ENCODE measurements around the gene CSN3. TPM values are rescaled to one million over a fixed set of nuclear protein-coding genes. Genes with fewer than 3 reads are reported as not detected.
"Not testable (repeated sequence)": the region's sequence is repeated elsewhere in the genome, so short reads cannot be mapped to it uniquely, and the experiment has no call there.

The CSN3 gene
- total RNA-seq (not detected), total RNA-seq (0 to 0.12 reads per million in 2 donors)

GRCh38 chr4:70242297-70242696, at the start of gene CSN3:
TSS of gene CSN3 (plus strand) at chr4:70242597. CDS start at chr4:70244820, 2,223 bp downstream.
- not testable (repeated sequence) for H3K36me3 Mint-ChIP-seq (ENCODE audit: low read depth); DNase-seq; H3K27ac Mint-ChIP-seq; ATAC-seq; H3K4me1 Mint-ChIP-seq; H3K4me3 Mint-ChIP-seq; H3K9me3 ChIP-seq (ENCODE audit: control insufficient read depth, low read length, poor library complexity, severe bottlenecking); H3K27me3 Mint-ChIP-seq

- ATAC-seq, result no peak
- H3K27ac Mint-ChIP-seq, result no peak overlapping the region
These were observed 49.5 kb upstream of the CSN3 start for GRCh38 chr4:70192895-70193294.

GRCh38 chr4:70195425-70195824, 47.0 kb upstream of the CSN3 start, which contains the start of gene ODAM:
TSS of gene ODAM (plus strand) at chr4:70195725. CDS start at chr4:70196544, 819 bp downstream.
- no peaks in the 10 kb centered on the region for H3K9me3 ChIP-seq (ENCODE audit: control insufficient read depth, low read length, poor library complexity, severe bottlenecking)
- Mint-ChIP-seq H3K4me1 (no peaks in the 10 kb centered on the region), H3K27me3 (no peaks in the 10 kb centered on the region), H3K27ac (no peak within 1 kb of the TSS), H3K36me3 (ENCODE audit: low read depth) (no peaks in the 10 kb centered on the region), H3K4me3 (no peak within 1 kb of the TSS)
- no peak for ATAC-seq
- no peak for DNase-seq

More at GRCh38 chr4:70192895-70193294, 49.5 kb upstream of the CSN3 start:
- Mint-ChIP-seq H3K27me3 (no peaks in the 10 kb centered on the region), H3K36me3 (ENCODE audit: low read depth) (no peaks in the 10 kb centered on the region), H3K4me1 (no peaks in the 10 kb centered on the region), H3K4me3 (no peak overlapping the region)
- no peaks in the 10 kb centered on the region for H3K9me3 ChIP-seq (ENCODE audit: control insufficient read depth, low read length, poor library complexity, severe bottlenecking)
- no peak for DNase-seq

GRCh38 chr4:70196857-70197256, 45.5 kb upstream of the CSN3 start:
- H3K4me1 Mint-ChIP-seq, result no peaks in the 10 kb centered on the region
- H3K4me3 Mint-ChIP-seq, result no peak overlapping the region
- no peak overlapping the region for H3K27ac Mint-ChIP-seq
- H3K36me3 Mint-ChIP-seq (ENCODE audit: low read depth), result no peaks in the 10 kb centered on the region
- DNase-seq, result no peak
- no peaks in the 10 kb centered on the region for H3K27me3 Mint-ChIP-seq
- no peak for ATAC-seq
- no peaks in the 10 kb centered on the region for H3K9me3 ChIP-seq (ENCODE audit: control insufficient read depth, low read length, poor library complexity, severe bottlenecking)

GRCh38 chr4:70197842-70198241, 44.6 kb upstream of the CSN3 start:
- H3K36me3 Mint-ChIP-seq (ENCODE audit: low read depth), result no peaks in the 10 kb centered on the region
- ATAC-seq (no peak), DNase-seq (no peak)
- no peak overlapping the region for H3K27ac Mint-ChIP-seq
- no peak overlapping the region for H3K4me3 Mint-ChIP-seq
- no peaks in the 10 kb centered on the region for H3K9me3 ChIP-seq (ENCODE audit: control insufficient read depth, low read length, poor library complexity, severe bottlenecking)
- H3K27me3 Mint-ChIP-seq, result no peaks in the 10 kb centered on the region
- no peaks in the 10 kb centered on the region for H3K4me1 Mint-ChIP-seq

- H3K4me3 Mint-ChIP-seq, result no peak overlapping the region
- ATAC-seq, result no peak
- H3K27me3 Mint-ChIP-seq, result no peaks in the 10 kb centered on the region
- no peak overlapping the region for H3K27ac Mint-ChIP-seq
- DNase-seq, result no peak
- no peaks in the 10 kb centered on the region for H3K4me1 Mint-ChIP-seq
- H3K9me3 ChIP-seq (ENCODE audit: control insufficient read depth, low read length, poor library complexity, severe bottlenecking), result no peaks in the 10 kb centered on the region
- no peaks in the 10 kb centered on the region for H3K36me3 Mint-ChIP-seq (ENCODE audit: low read depth)
These were observed 38.8 kb upstream of the CSN3 start for GRCh38 chr4:70203601-70204000.

GRCh38 chr4:70212752-70213151, 29.6 kb upstream of the CSN3 start:
- H3K4me1 Mint-ChIP-seq; DNase-seq; H3K4me3 Mint-ChIP-seq; H3K9me3 ChIP-seq (ENCODE audit: control insufficient read depth, low read length, poor library complexity, severe bottlenecking); H3K27ac Mint-ChIP-seq; ATAC-seq; H3K27me3 Mint-ChIP-seq; H3K36me3 Mint-ChIP-seq (ENCODE audit: low read depth): not testable (repeated sequence)

GRCh38 chr4:70216109-70216508, 26.3 kb upstream of the CSN3 start:
- DNase-seq; H3K9me3 ChIP-seq (ENCODE audit: control insufficient read depth, low read length, poor library complexity, severe bottlenecking); H3K36me3 Mint-ChIP-seq (ENCODE audit: low read depth); ATAC-seq; H3K4me1 Mint-ChIP-seq; H3K27ac Mint-ChIP-seq; H3K27me3 Mint-ChIP-seq; H3K4me3 Mint-ChIP-seq: not testable (repeated sequence)

GRCh38 chr4:70216550-70216949, 25.8 kb upstream of the CSN3 start:
- not testable (repeated sequence) for H3K27ac Mint-ChIP-seq; H3K27me3 Mint-ChIP-seq; H3K36me3 Mint-ChIP-seq (ENCODE audit: low read depth); DNase-seq; H3K4me3 Mint-ChIP-seq; H3K9me3 ChIP-seq (ENCODE audit: control insufficient read depth, low read length, poor library complexity, severe bottlenecking); ATAC-seq; H3K4me1 Mint-ChIP-seq

GRCh38 chr4:70221389-70221788, 21.0 kb upstream of the CSN3 start:
- H3K4me1 Mint-ChIP-seq; H3K9me3 ChIP-seq (ENCODE audit: control insufficient read depth, low read length, poor library complexity, severe bottlenecking); H3K27ac Mint-ChIP-seq; H3K4me3 Mint-ChIP-seq; DNase-seq; H3K27me3 Mint-ChIP-seq; H3K36me3 Mint-ChIP-seq (ENCODE audit: low read depth); ATAC-seq: not testable (repeated sequence)

- not testable (repeated sequence) for H3K27me3 Mint-ChIP-seq; ATAC-seq; H3K9me3 ChIP-seq (ENCODE audit: control insufficient read depth, low read length, poor library complexity, severe bottlenecking); H3K27ac Mint-ChIP-seq; H3K36me3 Mint-ChIP-seq (ENCODE audit: low read depth); H3K4me1 Mint-ChIP-seq; H3K4me3 Mint-ChIP-seq; DNase-seq
These were observed 20.6 kb upstream of the CSN3 start for GRCh38 chr4:70221818-70222217.

- DNase-seq (no peak), ATAC-seq (no peak)
- Mint-ChIP-seq H3K4me3 (no peak within 1 kb of the TSS), H3K27me3 (no peaks in the 10 kb centered on the region), H3K27ac (no peak within 1 kb of the TSS), H3K4me1 (no peaks in the 10 kb centered on the region), H3K36me3 (ENCODE audit: low read depth) (no peaks in the 10 kb centered on the region)
- H3K9me3 ChIP-seq (ENCODE audit: control insufficient read depth, low read length, poor library complexity, severe bottlenecking), result no peaks in the 10 kb centered on the region
These were observed 16.6 kb upstream of the CSN3 start, which contains the start of gene FDCSP for GRCh38 chr4:70225824-70226223. TSS of gene FDCSP (plus strand) at chr4:70226124. CDS start at chr4:70231195, 5,071 bp downstream.

GRCh38 chr4:70236125-70236524, 6.3 kb upstream of the CSN3 start:
- DNase-seq (no peak), ATAC-seq (no peak)
- Mint-ChIP-seq H3K4me1 (no peaks in the 10 kb centered on the region), H3K27me3 (no peaks in the 10 kb centered on the region), H3K4me3 (no peak overlapping the region), H3K27ac (no peak overlapping the region), H3K36me3 (ENCODE audit: low read depth) (no peaks in the 10 kb centered on the region)
- no peaks in the 10 kb centered on the region for H3K9me3 ChIP-seq (ENCODE audit: control insufficient read depth, low read length, poor library complexity, severe bottlenecking)

GRCh38 chr4:70239131-70239883, 3.1 kb upstream of the CSN3 start:
- no peak overlapping the region for H3K27ac Mint-ChIP-seq
- H3K9me3 ChIP-seq (ENCODE audit: control insufficient read depth, low read length, poor library complexity, severe bottlenecking), result no peaks in the 10 kb centered on the region
- ATAC-seq (no peak), DNase-seq (no peak)
- no peaks in the 10 kb centered on the region for H3K27me3 Mint-ChIP-seq
- H3K36me3 Mint-ChIP-seq (ENCODE audit: low read depth), result no peaks in the 10 kb centered on the region
- no peak overlapping the region for H3K4me3 Mint-ChIP-seq
- no peaks in the 10 kb centered on the region for H3K4me1 Mint-ChIP-seq

All from T-helper 17 cell (primary cell).